ENCODE results near the gene ACBD4. TPM values are rescaled to one million over a fixed set of nuclear protein-coding genes. Genes with fewer than 3 reads are reported as not detected.

Gene ACBD4
- total RNA-seq, 1 donor from 2014 or later, result 6.8 TPM

GRCh38 chr17:45161288-45162024 lies 26.0 kb downstream of the ACBD4 start, which contains the start of gene HEXIM2:
HEXIM2 (plus strand) TSS chr17:45161875; CDS start chr17:45162794, 919 bp downstream.
- Histone ChIP-seq H3K9ac (peak within 1 kb of the TSS; percentile 99), H4K20me1 (ENCODE audit: low read depth) (no peaks in the 10 kb centered on the region), H3K79me2 (ENCODE audit: low read depth) (peaks cover 39% of the 10 kb centered on the region), H3K27me3 (no peaks in the 10 kb centered on the region), H3K27ac (peak within 1 kb of the TSS; percentile 98), H3K9me3 (ENCODE audit: low read depth) (no peaks in the 10 kb centered on the region), H3K4me2 (peak within 1 kb of the TSS; percentile 88), H3K36me3 (no peaks in the 10 kb centered on the region), H2AFZ (replicated peaks) (peak within 1 kb of the TSS; percentile 47), H3K4me1 (peaks cover 13% of the 10 kb centered on the region), H3F3A (ENCODE audit: low read depth) (peaks cover 22% of the 10 kb centered on the region), H3K4me3 (peak within 1 kb of the TSS; percentile 81)
- Mint-ChIP-seq H3K4me3 (peak within 1 kb of the TSS; percentile 97), H3K27ac (peak within 1 kb of the TSS; percentile 100), H3K36me3 (peaks cover 9% of the 10 kb centered on the region), H3K9me3 (no peaks in the 10 kb centered on the region), H3K27me3 (ENCODE audit: insufficient read depth, low read depth) (peaks cover 2% of the 10 kb centered on the region), H3K4me1 (peaks cover 26% of the 10 kb centered on the region)
- TF ChIP-seq EZH2phosphoT487 (IDR thresholded peaks at IDR 0.05) (no peak), CTCF (IDR thresholded peaks at IDR 0.05) (no peak), EZH2 (IDR thresholded peaks at IDR 0.05) (no peak)
- DNase-seq (ENCODE audit: low spot score), result peak; percentile 99

- peak overlapping the region; percentile 43 for H3K4me3 ChIP-seq
- H3K9ac ChIP-seq, result peak overlapping the region; percentile 41
- H2AFZ ChIP-seq (replicated peaks), result no peak overlapping the region
- H3K9me3 ChIP-seq (ENCODE audit: low read depth), result no peaks in the 10 kb centered on the region
- H3K36me3 Mint-ChIP-seq, result peaks cover 9% of the 10 kb centered on the region
- TF ChIP-seq EZH2 (IDR thresholded peaks at IDR 0.05) (no peak), CTCF (IDR thresholded peaks at IDR 0.05) (no peak)
- peaks cover 21% of the 10 kb centered on the region for H3F3A ChIP-seq (ENCODE audit: low read depth)
- peaks cover 2% of the 10 kb centered on the region for H3K27me3 Mint-ChIP-seq (ENCODE audit: insufficient read depth, low read depth)
- peak overlapping the region; percentile 97 for H3K4me3 Mint-ChIP-seq
- H3K9me3 Mint-ChIP-seq, result no peaks in the 10 kb centered on the region
- peaks cover 13% of the 10 kb centered on the region for H3K4me1 ChIP-seq
- peaks cover 34% of the 10 kb centered on the region for H3K79me2 ChIP-seq (ENCODE audit: low read depth)
- H4K20me1 ChIP-seq (ENCODE audit: low read depth), result no peaks in the 10 kb centered on the region
- H3K36me3 ChIP-seq, result no peaks in the 10 kb centered on the region
- H3K27ac Mint-ChIP-seq, result peak overlapping the region; percentile 100
- H3K27me3 ChIP-seq, result no peaks in the 10 kb centered on the region
- H3K27ac ChIP-seq, result peak overlapping the region; percentile 63
- no peak for DNase-seq (ENCODE audit: low spot score)
- H3K4me2 ChIP-seq, result peak overlapping the region; percentile 88
- peaks cover 26% of the 10 kb centered on the region for H3K4me1 Mint-ChIP-seq
These were observed 26.7 kb downstream of the ACBD4 start for GRCh38 chr17:45162025-45162687.

- Histone ChIP-seq H3K27ac (no peak overlapping the region), H3K36me3 (no peaks in the 10 kb centered on the region), H3K9me3 (ENCODE audit: low read depth) (no peaks in the 10 kb centered on the region), H3K4me3 (no peak overlapping the region), H3K9ac (no peak overlapping the region), H2AFZ (replicated peaks) (no peak overlapping the region), H3K4me1 (peaks cover 11% of the 10 kb centered on the region), H3K79me2 (ENCODE audit: low read depth) (peaks cover 10% of the 10 kb centered on the region), H4K20me1 (ENCODE audit: low read depth) (no peaks in the 10 kb centered on the region), H3K4me2 (no peak overlapping the region), H3K27me3 (no peaks in the 10 kb centered on the region), H3F3A (ENCODE audit: low read depth) (peaks cover 13% of the 10 kb centered on the region)
- peaks cover 7% of the 10 kb centered on the region for H3K36me3 Mint-ChIP-seq
- H3K27me3 Mint-ChIP-seq (ENCODE audit: insufficient read depth, low read depth), result peaks cover 4% of the 10 kb centered on the region
- H3K9me3 Mint-ChIP-seq, result no peaks in the 10 kb centered on the region
- DNase-seq (ENCODE audit: low spot score), result no peak
- H3K4me1 Mint-ChIP-seq, result peaks cover 9% of the 10 kb centered on the region
- TF ChIP-seq CTCF (IDR thresholded peaks at IDR 0.05) (no peak), EZH2 (IDR thresholded peaks at IDR 0.05) (no peak), EZH2phosphoT487 (IDR thresholded peaks at IDR 0.05) (no peak)
- H3K4me3 Mint-ChIP-seq, result no peak overlapping the region
- H3K27ac Mint-ChIP-seq, result no peak overlapping the region
These were observed 29.3 kb downstream of the ACBD4 start for GRCh38 chr17:45164734-45165269.
